T-helper 1 cell treated with Interleukin-12 subunit alpha and Interleukin-12 subunit beta and Interleukin-4 antibody, amounts not matched to agents 30 μg/mL and 1 μg/mL, for 36 hours (primary cell): ENCODE data around the gene PPM1N.

Source experiments
- H3K27ac Mint-ChIP-seq: one replicate; pipeline ENCODE4 v1.8.0; 2021; ENCODE audit warnings: mild to moderate bottlenecking, mixed read lengths
- H3K27me3 Mint-ChIP-seq: one replicate; pipeline ENCODE4 v1.8.0; 2021; ENCODE audit warnings: low read depth, mixed read lengths
- H3K36me3 Mint-ChIP-seq: one replicate; pipeline ENCODE4 v1.8.0; 2021; ENCODE audit warnings: low read depth, mixed read lengths
- H3K4me1 Mint-ChIP-seq: one replicate; pipeline ENCODE4 v1.8.0; 2021; ENCODE audit warnings: low read depth, mixed read lengths
- H3K4me3 Mint-ChIP-seq: one replicate; pipeline ENCODE4 v1.8.0; 2021; ENCODE audit warnings: mild to moderate bottlenecking, moderate library complexity, mixed read lengths
- H3K9me3 Mint-ChIP-seq: one replicate; pipeline ENCODE4 v1.8.0; 2021; ENCODE audit warnings: mixed read lengths

PPM1N gene

GRCh38 chr19:45474606-45475521 lies 23.4 kb upstream of the PPM1N start:
- peaks cover 30% of the 10 kb centered on the region for H3K4me1 Mint-ChIP-seq
- peak overlapping the region; percentile 43 for H3K27ac Mint-ChIP-seq
- peaks cover 61% of the 10 kb centered on the region for H3K27me3 Mint-ChIP-seq
- no peak overlapping the region for H3K4me3 Mint-ChIP-seq
- H3K36me3 Mint-ChIP-seq, result peaks cover 2% of the 10 kb centered on the region
- H3K9me3 Mint-ChIP-seq, result no peaks in the 10 kb centered on the region

DNA sequence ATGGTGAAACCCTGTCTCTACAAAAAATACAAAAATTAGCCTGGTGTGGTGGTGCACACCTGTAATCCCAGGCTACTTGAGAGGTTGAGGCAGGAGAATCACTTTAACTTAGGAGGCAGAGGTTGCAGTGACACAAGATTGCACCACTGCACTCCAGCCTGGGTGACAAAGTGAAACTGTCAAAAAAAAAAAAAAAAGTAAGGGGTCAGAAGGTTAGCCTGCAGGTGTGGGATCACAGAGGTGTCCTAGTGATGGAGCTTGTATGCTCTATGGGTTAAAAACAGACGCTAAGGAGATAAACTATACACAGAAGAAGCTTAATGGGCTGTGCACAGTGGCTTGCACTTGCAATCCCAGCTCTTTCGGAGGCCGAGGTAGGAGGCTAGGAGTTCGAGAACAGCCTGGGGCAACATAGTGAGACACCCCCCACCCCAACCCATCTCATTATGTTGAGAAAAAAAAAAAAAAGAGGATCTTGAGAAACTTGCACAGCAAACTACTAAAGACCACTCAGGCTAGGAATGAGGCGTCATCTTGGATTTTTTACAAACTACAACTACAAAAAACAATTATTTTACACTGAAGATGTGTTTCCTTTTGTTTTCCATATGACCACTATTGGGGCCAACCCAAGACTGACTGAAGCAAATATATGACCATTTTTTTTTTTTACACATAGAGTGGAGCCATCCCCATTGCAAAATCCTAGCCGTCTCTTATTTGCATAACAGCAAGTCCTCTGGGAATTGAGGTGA lies 22.5 kb upstream of the PPM1N start:
- peaks cover 2% of the 10 kb centered on the region for H3K36me3 Mint-ChIP-seq
- peaks cover 29% of the 10 kb centered on the region for H3K4me1 Mint-ChIP-seq
- H3K27ac Mint-ChIP-seq, result no peak overlapping the region
- peaks cover 59% of the 10 kb centered on the region for H3K27me3 Mint-ChIP-seq
- H3K4me3 Mint-ChIP-seq, result no peak overlapping the region
- H3K9me3 Mint-ChIP-seq, result no peaks in the 10 kb centered on the region

- Mint-ChIP-seq H3K9me3 (no peaks in the 10 kb centered on the region), H3K27ac (peak overlapping the region; percentile 55), H3K27me3 (peaks cover 55% of the 10 kb centered on the region), H3K4me3 (peak overlapping the region; percentile 18), H3K36me3 (peaks cover 2% of the 10 kb centered on the region), H3K4me1 (peaks cover 29% of the 10 kb centered on the region)
These were observed 21.9 kb upstream of the PPM1N start for GRCh38 chr19:45476304-45476703.

GRCh38 chr19:45477186-45477585 lies 21.1 kb upstream of the PPM1N start:
- peaks cover 47% of the 10 kb centered on the region for H3K27me3 Mint-ChIP-seq
- H3K27ac Mint-ChIP-seq, result peak overlapping the region; percentile 74
- no peaks in the 10 kb centered on the region for H3K9me3 Mint-ChIP-seq
- H3K4me3 Mint-ChIP-seq, result peak overlapping the region; percentile 61
- H3K36me3 Mint-ChIP-seq, result peaks cover 2% of the 10 kb centered on the region
- peaks cover 29% of the 10 kb centered on the region for H3K4me1 Mint-ChIP-seq

DNA sequence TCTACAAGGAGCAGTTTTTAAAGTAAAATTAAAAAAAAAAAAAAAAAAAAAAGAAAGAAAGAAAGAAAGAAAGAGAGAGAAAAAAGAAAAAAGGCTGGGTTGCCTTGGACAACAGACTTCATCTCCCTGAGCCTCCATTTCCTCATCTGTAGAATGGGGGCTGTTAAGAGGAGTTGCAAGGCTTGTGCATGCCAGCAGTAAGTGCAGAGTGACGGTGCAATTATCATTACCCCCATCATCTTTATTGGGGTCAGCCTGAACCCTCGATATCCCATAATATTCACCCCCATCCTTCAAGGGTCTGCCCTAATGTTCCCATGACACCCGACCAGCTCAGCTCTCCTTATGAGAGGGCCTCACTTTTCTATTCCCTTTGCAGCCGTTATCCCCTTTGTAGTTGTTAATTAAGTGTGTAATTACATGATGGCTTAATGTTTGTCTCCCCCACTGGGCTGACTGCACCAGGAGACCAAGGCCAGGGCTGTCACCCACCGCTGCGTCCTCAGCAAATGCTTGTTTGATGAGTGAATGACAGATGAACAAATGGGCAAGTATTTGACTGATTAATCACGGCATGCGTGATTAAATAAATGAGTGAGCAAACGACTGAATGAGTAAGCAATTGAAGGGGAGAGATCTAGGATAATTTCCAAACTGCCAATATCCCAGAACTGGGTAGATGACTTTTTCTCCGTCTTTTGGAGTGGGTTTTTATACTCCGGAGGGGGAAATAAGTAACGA lies 20.4 kb upstream of the PPM1N start:
- peak overlapping the region; percentile 94 for H3K27ac Mint-ChIP-seq
- H3K9me3 Mint-ChIP-seq, result no peaks in the 10 kb centered on the region
- H3K4me3 Mint-ChIP-seq, result peak overlapping the region; percentile 69
- H3K27me3 Mint-ChIP-seq, result peaks cover 40% of the 10 kb centered on the region
- peaks cover 26% of the 10 kb centered on the region for H3K4me1 Mint-ChIP-seq
- H3K36me3 Mint-ChIP-seq, result peaks cover under 1% of the 10 kb centered on the region

DNA sequence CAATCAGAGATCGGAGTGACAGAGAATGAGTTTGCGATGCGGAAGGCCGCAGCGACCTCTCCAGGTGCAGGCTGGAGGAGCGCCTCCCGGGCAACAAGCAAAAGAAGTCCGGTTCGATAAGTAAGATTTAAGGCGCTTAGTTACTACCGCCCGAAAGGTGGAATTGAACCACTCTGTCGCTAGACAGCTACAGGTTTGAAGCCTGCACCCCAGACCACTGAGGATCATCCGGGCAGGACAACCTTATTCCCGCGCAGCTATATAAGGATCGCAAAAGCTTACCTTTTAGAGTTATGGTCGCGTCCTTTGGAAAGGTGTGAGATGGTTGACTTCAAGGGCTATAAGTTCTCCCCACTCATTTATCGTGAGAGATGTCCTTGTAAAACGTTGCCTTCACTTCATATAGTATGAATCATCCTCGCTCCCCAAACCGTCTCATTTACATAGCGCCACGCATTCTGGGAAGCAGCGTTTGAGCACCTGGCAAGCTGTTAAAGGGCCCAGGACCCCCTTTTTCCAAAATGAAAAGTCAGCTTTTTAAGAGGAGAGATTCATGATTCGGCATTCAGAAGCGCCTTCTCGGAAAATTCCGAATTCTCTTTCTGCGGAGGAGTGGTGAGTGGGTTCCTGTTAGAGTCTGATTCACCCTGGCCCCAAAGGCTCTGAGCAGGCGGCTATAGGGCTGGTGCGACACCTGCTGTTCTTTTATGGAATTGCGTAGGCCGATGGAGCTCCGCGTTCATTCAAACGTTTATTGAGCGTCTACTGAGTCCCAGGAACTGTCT lies 19.6 kb upstream of the PPM1N start:
- Mint-ChIP-seq H3K4me1 (peaks cover 26% of the 10 kb centered on the region), H3K4me3 (peak overlapping the region; percentile 69), H3K27ac (peak overlapping the region; percentile 94), H3K36me3 (no peaks in the 10 kb centered on the region), H3K27me3 (peaks cover 33% of the 10 kb centered on the region), H3K9me3 (no peaks in the 10 kb centered on the region)

- H3K27me3 Mint-ChIP-seq, result peaks cover 4% of the 10 kb centered on the region
- H3K4me1 Mint-ChIP-seq, result peaks cover 22% of the 10 kb centered on the region
- no peak overlapping the region for H3K27ac Mint-ChIP-seq
- no peak overlapping the region for H3K4me3 Mint-ChIP-seq
- H3K9me3 Mint-ChIP-seq, result no peaks in the 10 kb centered on the region
- H3K36me3 Mint-ChIP-seq, result no peaks in the 10 kb centered on the region
These were observed 15.2 kb upstream of the PPM1N start for GRCh38 chr19:45483033-45483432.

DNA sequence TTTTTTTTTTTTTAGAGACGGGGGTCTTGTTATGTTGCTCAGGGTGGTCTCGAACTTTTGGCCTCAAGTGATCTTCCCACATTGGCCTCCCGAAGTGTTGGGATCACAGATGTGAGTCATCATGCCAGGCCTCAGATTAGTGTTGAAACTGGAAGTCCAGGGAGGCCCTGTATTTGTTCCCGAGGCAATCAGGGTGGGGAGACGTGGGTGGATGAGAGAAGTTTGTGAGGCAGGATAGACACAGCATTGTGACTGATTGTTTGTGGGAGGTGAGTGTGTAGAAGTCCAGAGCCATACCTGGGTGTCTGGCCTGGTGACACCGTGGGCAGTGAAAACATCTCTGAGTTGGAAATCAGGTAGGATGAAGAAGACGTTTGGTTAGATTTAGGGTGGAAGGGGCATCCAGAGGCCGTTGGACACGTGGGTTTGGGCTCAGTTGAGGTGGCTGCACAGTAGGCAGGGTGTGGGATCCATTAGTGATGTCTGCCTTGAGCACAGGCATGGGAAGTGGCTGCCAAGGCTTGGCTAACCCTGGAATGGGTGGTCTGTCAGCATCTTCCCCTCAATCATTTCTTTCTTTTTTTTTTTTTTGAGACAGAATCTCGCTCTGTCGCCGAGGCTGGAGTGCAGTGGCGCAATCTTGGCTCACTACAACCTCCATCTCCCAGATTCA lies 13.8 kb upstream of the PPM1N start:
- H3K36me3 Mint-ChIP-seq, result no peaks in the 10 kb centered on the region
- no peaks in the 10 kb centered on the region for H3K9me3 Mint-ChIP-seq
- no peak overlapping the region for H3K27ac Mint-ChIP-seq
- H3K4me1 Mint-ChIP-seq, result peaks cover 14% of the 10 kb centered on the region
- H3K4me3 Mint-ChIP-seq, result peak overlapping the region; percentile 50
- peaks cover 4% of the 10 kb centered on the region for H3K27me3 Mint-ChIP-seq

- Mint-ChIP-seq H3K27me3 (peaks cover 4% of the 10 kb centered on the region), H3K9me3 (no peaks in the 10 kb centered on the region), H3K27ac (peak overlapping the region; percentile 81), H3K36me3 (no peaks in the 10 kb centered on the region), H3K4me3 (peak overlapping the region; percentile 89), H3K4me1 (peaks cover 11% of the 10 kb centered on the region)
These were observed 12.8 kb upstream of the PPM1N start for GRCh38 chr19:45485305-45486077.

DNA sequence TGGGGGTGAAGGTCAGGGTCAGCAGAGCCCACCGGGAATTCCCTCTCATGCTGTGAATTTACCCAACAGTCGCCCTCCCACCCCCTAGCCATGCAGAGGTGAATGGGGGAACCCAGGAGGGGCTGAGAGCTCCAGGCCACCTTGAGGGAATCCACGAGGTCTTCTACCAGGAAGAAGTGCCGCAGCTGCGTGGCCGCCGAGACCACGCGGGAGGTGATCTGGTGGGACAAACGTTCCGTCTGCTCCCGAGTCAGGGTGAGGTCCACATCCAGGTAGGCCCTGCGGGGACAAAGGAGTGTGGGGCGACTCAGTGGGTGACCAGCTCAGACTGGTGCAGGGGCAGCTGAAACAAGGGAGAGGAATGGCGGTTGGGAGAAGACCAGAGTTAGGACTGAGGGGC lies 9.5 kb upstream of the PPM1N start:
- Mint-ChIP-seq H3K27ac (no peak overlapping the region), H3K4me1 (peaks cover 18% of the 10 kb centered on the region), H3K36me3 (no peaks in the 10 kb centered on the region), H3K9me3 (no peaks in the 10 kb centered on the region), H3K4me3 (no peak overlapping the region), H3K27me3 (peaks cover 7% of the 10 kb centered on the region)

DNA sequence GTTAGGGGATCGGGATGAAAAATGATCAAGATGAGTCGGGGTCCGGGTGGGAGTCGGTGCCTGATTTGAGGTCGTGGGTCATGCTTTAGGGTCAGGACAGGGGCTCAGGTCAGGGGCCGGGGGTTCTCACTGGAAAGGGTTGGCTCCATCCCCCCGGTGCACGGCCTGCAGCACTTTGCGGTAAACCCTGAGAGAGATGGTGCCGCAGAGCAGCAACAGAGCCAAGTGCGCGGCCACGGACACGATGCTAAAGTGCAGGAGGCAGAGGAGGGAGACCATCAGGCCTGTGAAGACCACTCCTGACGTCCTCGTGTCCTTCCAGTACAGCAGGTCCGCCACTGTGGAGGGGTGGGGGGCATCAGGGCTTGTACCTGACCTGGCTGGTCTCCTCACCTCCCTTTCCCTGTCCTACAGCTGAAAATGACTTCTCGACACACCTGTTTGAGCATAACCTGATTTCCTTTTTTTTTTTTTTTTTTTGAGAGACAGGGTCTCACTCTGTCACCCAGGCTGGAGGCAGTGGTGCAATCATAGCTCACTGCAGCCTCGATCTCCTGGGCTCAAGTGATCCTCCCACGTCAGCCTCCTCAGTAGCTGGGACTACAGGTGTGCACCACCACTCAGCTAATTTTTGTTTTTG lies 8.9 kb upstream of the PPM1N start:
- Mint-ChIP-seq H3K27me3 (peaks cover 7% of the 10 kb centered on the region), H3K4me1 (peaks cover 17% of the 10 kb centered on the region), H3K36me3 (no peaks in the 10 kb centered on the region), H3K4me3 (no peak overlapping the region), H3K27ac (no peak overlapping the region), H3K9me3 (no peaks in the 10 kb centered on the region)

DNA sequence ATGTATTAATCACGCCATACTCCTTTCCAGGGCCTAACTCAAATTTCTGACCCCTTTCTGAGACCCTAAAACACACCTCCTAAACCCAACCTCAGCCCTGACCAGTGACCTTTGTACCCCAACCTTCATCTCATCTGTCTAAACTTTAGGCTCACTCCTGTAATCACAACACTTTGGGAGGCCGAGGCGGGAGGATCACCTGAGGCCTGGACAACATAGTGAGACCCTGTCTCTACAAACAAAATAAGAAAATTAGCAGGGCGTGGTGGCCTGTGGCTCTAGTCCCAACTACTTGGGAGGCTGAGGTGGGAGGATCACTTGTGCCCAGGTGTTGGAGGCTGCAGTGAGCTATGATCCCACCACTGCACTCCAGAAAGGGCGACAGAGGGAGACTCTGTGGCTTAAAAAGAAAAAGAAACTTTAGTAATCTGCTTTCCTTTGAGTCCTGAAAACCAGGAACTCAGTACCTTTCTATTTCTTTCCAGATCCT lies 6.1 kb upstream of the PPM1N start:
- H3K4me1 Mint-ChIP-seq, result peaks cover 14% of the 10 kb centered on the region
- H3K27ac Mint-ChIP-seq, result no peak overlapping the region
- peak overlapping the region; percentile 70 for H3K4me3 Mint-ChIP-seq
- H3K9me3 Mint-ChIP-seq, result no peaks in the 10 kb centered on the region
- H3K27me3 Mint-ChIP-seq, result peaks cover 19% of the 10 kb centered on the region
- no peaks in the 10 kb centered on the region for H3K36me3 Mint-ChIP-seq
